ENCODE measurements around the gene PTPRU. TPM values are rescaled to one million over a fixed set of nuclear protein-coding genes. Genes with fewer than 3 reads are reported as not detected.
"Not testable (repeated sequence)": the region's sequence is repeated elsewhere in the genome, so short reads cannot be mapped to it uniquely, and the experiment has no call there.

Gene PTPRU
- total and polyA plus RNA-seq, 2 of the 8 experiments (the other 6 are each of a cell fraction or from before 2014, with no cell fraction given): 33.8 to 41.8 TPM

GRCh38 chr1:29234471-29234870, 1.9 kb upstream of the PTPRU start (continued):
- TF ChIP-seq RNF2 (IDR thresholded peaks at IDR 0.05; ENCODE audit: borderline replicate concordance, low read depth, low read length, missing control alignments, poor library complexity, severe bottlenecking) (no peak), HDAC2 (IDR thresholded peaks at IDR 0.05; ENCODE audit: borderline replicate concordance in 1 of 2, low read depth in 2 of 2, low read length in 2 of 2) (no peak)

DNA sequence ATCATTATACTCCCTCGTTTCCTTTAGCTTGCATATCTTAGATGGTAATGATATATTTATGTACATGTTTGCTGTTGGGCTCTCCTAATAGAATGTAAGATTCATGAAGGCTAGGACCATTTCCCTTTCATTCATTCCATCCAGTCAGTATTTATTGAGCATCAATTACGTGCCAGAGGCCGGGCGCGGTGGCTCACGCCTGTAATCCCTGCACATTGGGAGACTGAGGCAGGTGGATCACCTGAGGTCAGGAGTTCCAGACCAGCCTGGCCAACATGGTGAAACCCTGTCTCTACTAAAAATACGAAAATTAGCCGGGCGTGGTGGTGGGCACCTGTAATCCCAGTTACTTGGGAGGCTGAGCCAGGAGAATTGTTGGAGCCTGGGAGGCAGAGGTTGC, 1.4 kb upstream of the PTPRU start:
- H4K91ac ChIP-seq (replicated peaks; ENCODE audit: insufficient read length, low read length); H3K56ac ChIP-seq (replicated peaks; ENCODE audit: insufficient read length, low read depth, low read length); H3K4ac ChIP-seq (replicated peaks; ENCODE audit: insufficient read length, low read depth, low read length); H2AFZ ChIP-seq (ENCODE audit: low read length); H3K79me2 ChIP-seq (ENCODE audit: control insufficient read depth in 1 of 2, insufficient read depth in 2 of 2, low read length in 2 of 2); H2BK5ac ChIP-seq (ENCODE audit: low read depth, low read length); H3K9me3 ChIP-seq (ENCODE audit: insufficient read depth in 2 of 2, low read depth in 1 of 2, low read length in 1 of 2); H3K18ac ChIP-seq (ENCODE audit: extremely low read depth, low read length); FAIRE-seq; H3K14ac ChIP-seq (ENCODE audit: insufficient read length); H3K4me3 ChIP-seq (ENCODE audit: extremely low read depth in 1 of 4, insufficient read depth in 2 of 4, low read depth in 3 of 4, low read length in 4 of 4); H3K23ac ChIP-seq (ENCODE audit: insufficient read length); H2BK12ac ChIP-seq (ENCODE audit: low read depth, low read length); DNase-seq (ENCODE audit: low read depth in 1 of 2, low spot score in 2 of 2); H4K5ac ChIP-seq (ENCODE audit: insufficient read length, low read depth, low read length); H3K4me2 ChIP-seq (ENCODE audit: insufficient read depth in 1 of 2, low read depth in 2 of 2, low read length in 2 of 2); H4K20me1 ChIP-seq (replicated peaks in 1 of 2; ENCODE audit: control insufficient read depth in 1 of 2, insufficient read depth in 2 of 2, low read length in 2 of 2); H3K36me3 ChIP-seq (ENCODE audit: control insufficient read depth in 2 of 4, insufficient read depth in 4 of 4, low read length in 3 of 4); H2AK5ac ChIP-seq (ENCODE audit: low read depth, low read length); H3K79me1 ChIP-seq (ENCODE audit: low read depth, low read length); H2BK20ac ChIP-seq (ENCODE audit: low read length); POLR2A ChIA-PET (ENCODE audit: partially characterized antibody); H2BK120ac ChIP-seq (replicated peaks; ENCODE audit: low read depth, low read length); H3K9ac ChIP-seq (replicated peaks in 1 of 4; ENCODE audit: extremely low read depth in 1 of 4, low read depth in 3 of 4, low read length in 3 of 4); H3K27ac ChIP-seq (ENCODE audit: low read depth, low read length); H4K8ac ChIP-seq (ENCODE audit: extremely low read depth, insufficient read depth, low read length); H2BK15ac ChIP-seq (ENCODE audit: low read length): not testable (repeated sequence)
- CTCF ChIA-PET (ENCODE audit: partially characterized antibody): interaction anchor here (0.8 to 1.5 kb wide), 4 partner anchors 107 to 615 kb away, joined by 3 to 6 read pairs (median 4); no protein-coding TSS in a partner anchor
- WGBS, 2 experiments (ENCODE audit: extremely low coverage in 1 of 2, insufficient coverage in 1 of 2, insufficient read length in 1 of 2, insufficient replicate concordance in 2 of 2, low coverage in 1 of 2, low lambda C conversion rate in 2 of 2, missing lambda C conversion rate in 1 of 2): 95% methylated on average over 9 of the region's 9 CpGs; no CpG with 5 or more reads in 1 of the 2 experiments
- peaks cover 28% of the 10 kb centered on the region for H3K23me2 ChIP-seq (ENCODE audit: low read depth, low read length)
- H3K27me3 ChIP-seq (replicated peaks in 1 of 4; ENCODE audit: control insufficient read depth in 3 of 4, extremely low read depth in 1 of 4, insufficient read depth in 3 of 4, low read length in 3 of 4): peaks cover 14 to 33% (median 29%) of the 10 kb centered on the region in 4 experiments
- peaks cover 10 to 29% (median 18%) of the 10 kb centered on the region in 4 experiments for H3K4me1 ChIP-seq (replicated peaks in 1 of 4; ENCODE audit: control insufficient read depth in 3 of 4, insufficient read depth in 4 of 4, low read length in 3 of 4)

Measured in H1 (cell line).